ENCODE data around the gene MTARC2.

DNA sequence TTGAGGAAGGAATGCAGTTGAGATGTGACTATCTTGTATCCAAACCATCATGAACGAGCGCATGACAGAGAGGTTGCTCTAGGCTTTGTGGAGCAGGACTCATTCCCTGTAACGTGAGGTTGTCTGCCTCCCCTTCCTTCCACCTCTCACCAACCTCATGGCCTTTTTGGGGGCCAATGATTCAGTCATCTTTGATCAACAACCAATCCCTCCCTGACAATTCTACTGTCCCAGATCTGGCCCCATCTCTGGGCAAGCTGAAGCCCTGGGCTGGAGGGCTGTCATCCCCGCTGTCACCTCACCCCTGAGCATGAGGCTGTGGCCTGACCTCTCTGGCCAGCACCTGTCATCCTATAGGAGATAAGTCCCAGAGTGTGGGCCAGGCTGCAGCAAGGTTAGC is 58.3 kb downstream of the MTARC2 start:
- TF ChIP-seq POLR2A (IDR thresholded peaks at IDR 0.05) (no peak), POLR2AphosphoS5 (IDR thresholded peaks at IDR 0.05) (no peak), EP300 (IDR thresholded peaks at IDR 0.05) (no peak)
- TF ChIP-seq, protein P1, sequence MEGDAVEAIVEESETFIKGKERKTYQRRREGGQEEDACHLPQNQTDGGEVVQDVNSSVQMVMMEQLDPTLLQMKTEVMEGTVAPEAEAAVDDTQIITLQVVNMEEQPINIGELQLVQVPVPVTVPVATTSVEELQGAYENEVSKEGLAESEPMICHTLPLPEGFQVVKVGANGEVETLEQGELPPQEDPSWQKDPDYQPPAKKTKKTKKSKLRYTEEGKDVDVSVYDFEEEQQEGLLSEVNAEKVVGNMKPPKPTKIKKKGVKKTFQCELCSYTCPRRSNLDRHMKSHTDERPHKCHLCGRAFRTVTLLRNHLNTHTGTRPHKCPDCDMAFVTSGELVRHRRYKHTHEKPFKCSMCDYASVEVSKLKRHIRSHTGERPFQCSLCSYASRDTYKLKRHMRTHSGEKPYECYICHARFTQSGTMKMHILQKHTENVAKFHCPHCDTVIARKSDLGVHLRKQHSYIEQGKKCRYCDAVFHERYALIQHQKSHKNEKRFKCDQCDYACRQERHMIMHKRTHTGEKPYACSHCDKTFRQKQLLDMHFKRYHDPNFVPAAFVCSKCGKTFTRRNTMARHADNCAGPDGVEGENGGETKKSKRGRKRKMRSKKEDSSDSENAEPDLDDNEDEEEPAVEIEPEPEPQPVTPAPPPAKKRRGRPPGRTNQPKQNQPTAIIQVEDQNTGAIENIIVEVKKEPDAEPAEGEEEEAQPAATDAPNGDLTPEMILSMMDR (IDR thresholded peaks at IDR 0.05): no peak

Data from sigmoid colon (tissue), 4 donors.